Smooth muscle cell (in vitro differentiated cells): ENCODE measurements around the gene PARD3. TPM values are rescaled to one million over a fixed set of nuclear protein-coding genes. Genes with fewer than 3 reads are reported as not detected.
A peak's percentile ranks its signal among the peaks of the same experiment; 100 is the strongest.

Source experiments
- DNase-seq: peaks from one replicate; lab custom pipeline; 2025; ENCODE audit not compliant: unreplicated experiment; lab: John Stamatoyannopoulos, UW
- H2AFZ ChIP-seq: fragments of 200-600 bp; sonication (generic); 2 replicates; pipeline ENCODE4 v1.6.0; 2016; ENCODE audit warnings: antibody characterized with exemption, low read depth, mild to moderate bottlenecking
- H3F3A ChIP-seq: fragments of 200-600 bp; sonication (generic); 2 replicates; pipeline ENCODE4 v1.6.0; 2017; ENCODE audit warnings: antibody characterized with exemption, low read depth
- H3K27ac ChIP-seq: fragments of 200-600 bp; sonication (generic); 2 replicates; pipeline ENCODE4 v1.5.1; 2016; ENCODE audit warnings: low read depth, mild to moderate bottlenecking
- H3K27me3 ChIP-seq: fragments of 200-600 bp; sonication (generic); 2 replicates; pipeline ENCODE4 v1.6.1; 2016; ENCODE audit warnings: low read depth, mild to moderate bottlenecking
- H3K36me3 ChIP-seq: fragments of 200-600 bp; sonication (generic); 2 replicates; pipeline ENCODE4 v1.5.1; 2016; ENCODE audit warnings: low read depth
- H3K4me1 ChIP-seq: fragments of 200-600 bp; sonication (generic); 2 replicates; pipeline ENCODE4 v1.5.1; 2016; ENCODE audit warnings: low read depth
- H3K4me2 ChIP-seq: fragments of 200-600 bp; sonication (generic); 2 replicates; pipeline ENCODE4 v1.6.0; 2016; ENCODE audit warnings: mild to moderate bottlenecking
- H3K4me3 ChIP-seq: fragments of 200-600 bp; sonication (generic); 2 replicates; pipeline ENCODE4 v1.5.1; 2016; ENCODE audit warnings: mild to moderate bottlenecking
- H3K79me2 ChIP-seq: fragments of 200-600 bp; sonication (generic); 2 replicates; pipeline ENCODE4 v1.6.0; 2016; ENCODE audit warnings: low read depth, mild to moderate bottlenecking
- H3K9ac ChIP-seq: fragments of 200-600 bp; sonication (generic); 2 replicates; pipeline ENCODE4 v1.6.0; 2016; ENCODE audit warnings: low read depth
- H3K9me3 ChIP-seq: fragments of 200-600 bp; sonication (generic); replicated peaks from 2 replicates; pipeline ENCODE4 v1.5.1; 2016; ENCODE audit warnings: low read depth
- H4K20me1 ChIP-seq: fragments of 200-600 bp; sonication (generic); 2 replicates; pipeline ENCODE4 v1.6.0; 2016; ENCODE audit warnings: low read depth
- WGBS: methylation state at CpG from one replicate; pipeline ENCODE4 v1.1.7; 2016; ENCODE audit warnings: low lambda C conversion rate; 5-methylcytosine and 5-hydroxymethylcytosine counted together
- polyA plus RNA-seq: library from polyadenylated mRNA; unstranded; fragments of >200 nt; fragmentation: Nextera tagmentation; extraction: Ambion mirVana; gene quantifications from 2 replicates; pipeline ENCODE4 v1.2.1, GENCODE V29; 2016
- total RNA-seq: library from RNA; depleted of rRNA; stranded (reverse); fragments of >200 nt; gene quantifications from 2 replicates; pipeline ENCODE4 v1.2.3, GENCODE V29; 2014
- TF ChIP-seq, protein P1 (sequence below): fragments of 200-600 bp; sonication (generic); IDR thresholded peaks from 2 replicates; pipeline ENCODE4 v1.5.1; 2017; ENCODE audit warnings: borderline replicate concordance, mild to moderate bottlenecking, antibody characterized with exemption; ENCODE audit not compliant: insufficient read depth, poor library complexity, severe bottlenecking

Gene PARD3
- total and polyA plus RNA-seq, 2 experiments from 2014 or later, result 17.5 to 26.0 TPM

DNA sequence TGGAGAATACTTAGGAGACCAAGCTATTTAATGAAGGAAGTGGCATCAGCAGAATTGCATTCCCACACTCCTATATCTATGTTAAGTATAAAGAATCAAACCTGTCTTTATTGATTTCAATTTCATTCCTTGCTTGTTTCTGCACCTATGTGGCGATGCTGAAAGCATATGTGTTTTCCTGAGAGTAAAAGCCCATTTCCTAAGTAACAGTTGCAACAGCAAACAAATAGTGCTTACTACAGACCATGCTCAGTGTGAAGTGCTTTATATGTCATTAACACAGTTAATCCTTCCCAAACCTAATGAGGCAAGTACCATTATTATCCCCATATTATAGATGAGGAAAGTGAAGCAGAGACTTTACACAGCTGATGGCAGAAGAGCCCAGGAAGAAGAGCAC, 552.1 kb downstream of the PARD3 start:
- no peaks in the 10 kb centered on the region for H4K20me1 ChIP-seq
- no peaks in the 10 kb centered on the region for H3K27me3 ChIP-seq
- no peak overlapping the region for H2AFZ ChIP-seq
- DNase-seq, result no peak
- no peak overlapping the region for H3K4me2 ChIP-seq
- no peaks in the 10 kb centered on the region for H3K79me2 ChIP-seq
- H3F3A ChIP-seq, result no peaks in the 10 kb centered on the region
- no peak overlapping the region for H3K9ac ChIP-seq
- no peaks in the 10 kb centered on the region for H3K9me3 ChIP-seq
- H3K36me3 ChIP-seq, result no peaks in the 10 kb centered on the region
- no peak overlapping the region for H3K4me3 ChIP-seq
- TF ChIP-seq, protein P1, sequence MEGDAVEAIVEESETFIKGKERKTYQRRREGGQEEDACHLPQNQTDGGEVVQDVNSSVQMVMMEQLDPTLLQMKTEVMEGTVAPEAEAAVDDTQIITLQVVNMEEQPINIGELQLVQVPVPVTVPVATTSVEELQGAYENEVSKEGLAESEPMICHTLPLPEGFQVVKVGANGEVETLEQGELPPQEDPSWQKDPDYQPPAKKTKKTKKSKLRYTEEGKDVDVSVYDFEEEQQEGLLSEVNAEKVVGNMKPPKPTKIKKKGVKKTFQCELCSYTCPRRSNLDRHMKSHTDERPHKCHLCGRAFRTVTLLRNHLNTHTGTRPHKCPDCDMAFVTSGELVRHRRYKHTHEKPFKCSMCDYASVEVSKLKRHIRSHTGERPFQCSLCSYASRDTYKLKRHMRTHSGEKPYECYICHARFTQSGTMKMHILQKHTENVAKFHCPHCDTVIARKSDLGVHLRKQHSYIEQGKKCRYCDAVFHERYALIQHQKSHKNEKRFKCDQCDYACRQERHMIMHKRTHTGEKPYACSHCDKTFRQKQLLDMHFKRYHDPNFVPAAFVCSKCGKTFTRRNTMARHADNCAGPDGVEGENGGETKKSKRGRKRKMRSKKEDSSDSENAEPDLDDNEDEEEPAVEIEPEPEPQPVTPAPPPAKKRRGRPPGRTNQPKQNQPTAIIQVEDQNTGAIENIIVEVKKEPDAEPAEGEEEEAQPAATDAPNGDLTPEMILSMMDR, result no peak
- no peaks in the 10 kb centered on the region for H3K4me1 ChIP-seq
- 100% methylated on average over 1 of the region's 1 CpG for WGBS
- H3K27ac ChIP-seq, result no peak overlapping the region

DNA sequence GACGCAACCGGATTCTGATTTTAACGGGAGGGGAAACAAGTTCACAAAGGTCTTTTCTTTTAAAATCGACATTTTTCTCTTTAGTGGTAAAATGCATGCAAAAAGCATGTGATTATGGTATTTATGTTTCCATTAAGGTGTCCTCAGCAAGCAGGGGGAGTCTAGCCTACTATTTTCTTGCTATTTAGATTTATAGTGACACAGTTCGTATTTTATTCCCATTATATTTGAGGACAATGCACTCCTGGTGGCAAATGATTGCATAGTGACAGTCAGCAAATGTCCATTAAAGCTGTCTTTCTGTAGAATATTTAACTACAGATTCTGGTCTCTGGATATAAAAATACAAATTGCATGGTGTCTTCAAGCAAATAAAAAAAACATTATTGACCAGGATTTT, 554.2 kb downstream of the PARD3 start:
- Histone ChIP-seq H3K4me3 (no peak overlapping the region), H2AFZ (no peak overlapping the region), H3K27ac (no peak overlapping the region), H3K9me3 (no peaks in the 10 kb centered on the region), H3K4me2 (no peak overlapping the region), H3K4me1 (no peaks in the 10 kb centered on the region), H3K79me2 (no peaks in the 10 kb centered on the region), H3K36me3 (no peaks in the 10 kb centered on the region), H3K27me3 (no peaks in the 10 kb centered on the region), H3F3A (no peaks in the 10 kb centered on the region), H3K9ac (no peak overlapping the region), H4K20me1 (no peaks in the 10 kb centered on the region)
- no peak for DNase-seq
- WGBS, result 94% methylated on average over 5 of the region's 5 CpGs
- TF ChIP-seq, protein P1, result no peak

DNA sequence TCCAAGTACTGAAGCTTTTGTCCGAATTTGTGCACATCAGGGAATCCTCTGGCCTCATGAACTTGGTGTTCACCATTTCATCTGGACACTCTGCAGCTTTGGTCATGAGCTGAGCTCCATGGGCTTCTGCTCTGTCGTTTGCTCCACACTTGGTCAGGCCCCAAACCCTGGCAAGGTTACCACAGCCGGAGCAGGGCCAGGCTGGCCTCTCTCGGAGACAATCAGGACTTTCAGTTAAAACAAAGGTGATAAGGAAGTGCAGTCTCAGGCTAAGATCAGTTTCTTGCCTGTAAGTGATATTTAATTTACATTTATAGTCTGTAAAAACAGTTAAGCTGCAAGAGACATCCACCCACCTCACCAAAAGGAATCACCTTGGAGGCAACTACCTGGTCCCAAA, 558.9 kb downstream of the PARD3 start:
- no peak overlapping the region for H3K4me2 ChIP-seq
- peaks cover 4% of the 10 kb centered on the region for H3F3A ChIP-seq
- no peaks in the 10 kb centered on the region for H3K27me3 ChIP-seq
- H3K27ac ChIP-seq, result no peak overlapping the region
- H3K79me2 ChIP-seq, result no peaks in the 10 kb centered on the region
- H4K20me1 ChIP-seq, result no peaks in the 10 kb centered on the region
- DNase-seq, result no peak
- no peak overlapping the region for H2AFZ ChIP-seq
- no peaks in the 10 kb centered on the region for H3K9me3 ChIP-seq
- WGBS, result 88% methylated on average over 4 of the region's 4 CpGs
- TF ChIP-seq, protein P1, result no peak
- H3K4me3 ChIP-seq, result no peak overlapping the region
- no peak overlapping the region for H3K9ac ChIP-seq
- H3K4me1 ChIP-seq, result no peaks in the 10 kb centered on the region
- no peaks in the 10 kb centered on the region for H3K36me3 ChIP-seq

DNA sequence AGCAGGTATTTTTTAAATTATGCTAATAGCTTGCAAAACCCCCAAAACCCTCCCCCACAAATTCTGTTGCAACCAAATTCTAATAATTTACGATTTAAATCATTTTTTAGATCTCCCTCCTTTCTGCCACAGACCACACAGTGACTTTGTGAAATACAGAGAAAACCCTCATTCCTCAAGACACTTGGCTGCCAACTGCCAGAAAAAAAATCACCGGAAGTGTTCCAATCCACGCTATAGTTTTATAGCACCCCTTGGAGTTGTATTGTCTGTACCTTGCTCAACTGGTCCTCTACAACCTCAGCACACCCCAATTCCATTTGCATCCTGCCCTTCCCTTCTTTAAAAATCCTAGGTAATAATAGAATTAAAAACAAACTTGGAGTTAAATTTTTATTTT, 560.1 kb downstream of the PARD3 start:
- H3K36me3 ChIP-seq, result no peaks in the 10 kb centered on the region
- no peak overlapping the region for H3K4me3 ChIP-seq
- no peak overlapping the region for H2AFZ ChIP-seq
- H3K27ac ChIP-seq, result peak overlapping the region; percentile 21
- no peaks in the 10 kb centered on the region for H3K4me1 ChIP-seq
- no peak for DNase-seq
- H3K9me3 ChIP-seq, result no peaks in the 10 kb centered on the region
- H4K20me1 ChIP-seq, result no peaks in the 10 kb centered on the region
- peak overlapping the region; percentile 18 for H3K4me2 ChIP-seq
- peaks cover 4% of the 10 kb centered on the region for H3F3A ChIP-seq
- no peaks in the 10 kb centered on the region for H3K27me3 ChIP-seq
- no peaks in the 10 kb centered on the region for H3K79me2 ChIP-seq
- TF ChIP-seq, protein P1, result no peak
- no peak overlapping the region for H3K9ac ChIP-seq
- 84% methylated on average over 3 of the region's 3 CpGs for WGBS
